ENCODE measurements around the gene ZDHHC18. TPM values are rescaled to one million over a fixed set of nuclear protein-coding genes. Genes with fewer than 3 reads are reported as not detected.
A peak's percentile ranks its signal among the peaks of the same experiment; 100 is the strongest.

The ZDHHC18 gene
- total RNA-seq, 2 experiments from 2014 or later, result 60.2 to 63.5 TPM

- no peak for DNase-seq
- H3K36me3 Mint-ChIP-seq, result peaks cover 67% of the 10 kb centered on the region
- H3K9me3 Mint-ChIP-seq, result no peaks in the 10 kb centered on the region
- no peak overlapping the region for H3K27ac Mint-ChIP-seq
- intact Hi-C loops (cut with micrococcal nuclease), result no loop called here
- CTCF ChIA-PET, result no interaction called here
- no peak overlapping the region for H3K4me3 Mint-ChIP-seq
- peaks cover 5% of the 10 kb centered on the region for H3K4me1 Mint-ChIP-seq (ENCODE audit: low read depth)
- POLR2A ChIA-PET, result no interaction called here
- no peaks in the 10 kb centered on the region for H3K27me3 Mint-ChIP-seq
Measured at GRCh38 chr1:26852701-26853100, 26.2 kb downstream of the ZDHHC18 start.

GRCh38 chr1:26853156-26853555 is 26.7 kb downstream of the ZDHHC18 start:
- H3K36me3 Mint-ChIP-seq, result peaks cover 64% of the 10 kb centered on the region
- ChIA-PET POLR2A (no interaction called here), CTCF (no interaction called here)
- H3K27me3 Mint-ChIP-seq, result no peaks in the 10 kb centered on the region
- H3K27ac Mint-ChIP-seq, result no peak overlapping the region
- DNase-seq, result peak; percentile 82
- intact Hi-C loops (cut with micrococcal nuclease), result no loop called here
- H3K9me3 Mint-ChIP-seq, result no peaks in the 10 kb centered on the region
- H3K4me3 Mint-ChIP-seq, result no peak overlapping the region
- peaks cover 3% of the 10 kb centered on the region for H3K4me1 Mint-ChIP-seq (ENCODE audit: low read depth)

GRCh38 chr1:26853600-26853999 is 27.1 kb downstream of the ZDHHC18 start:
- no peak for DNase-seq
- ChIA-PET CTCF (no interaction called here), POLR2A (no interaction called here)
- no peak overlapping the region for H3K27ac Mint-ChIP-seq
- H3K27me3 Mint-ChIP-seq, result no peaks in the 10 kb centered on the region
- peaks cover 3% of the 10 kb centered on the region for H3K4me1 Mint-ChIP-seq (ENCODE audit: low read depth)
- no peak overlapping the region for H3K4me3 Mint-ChIP-seq
- intact Hi-C loops (cut with micrococcal nuclease), result no loop called here
- H3K9me3 Mint-ChIP-seq, result no peaks in the 10 kb centered on the region
- peaks cover 60% of the 10 kb centered on the region for H3K36me3 Mint-ChIP-seq

- no peak overlapping the region for H3K27ac Mint-ChIP-seq
- DNase-seq, result no peak
- H3K4me1 Mint-ChIP-seq (ENCODE audit: low read depth), result peaks cover 3% of the 10 kb centered on the region
- no peaks in the 10 kb centered on the region for H3K9me3 Mint-ChIP-seq
- ChIA-PET CTCF (interaction anchor here (0.9 kb wide), 1 partner anchor 16 kb away, joined by 3 read pairs; no protein-coding TSS in a partner anchor), POLR2A (interaction anchor here (1.1 to 2.2 kb wide), 2 partner anchors 10 to 16 kb away, joined by 5 read pairs; no protein-coding TSS in a partner anchor)
- H3K27me3 Mint-ChIP-seq, result no peaks in the 10 kb centered on the region
- intact Hi-C loops (cut with micrococcal nuclease), result no loop called here
- no peak overlapping the region for H3K4me3 Mint-ChIP-seq
- H3K36me3 Mint-ChIP-seq, result peaks cover 52% of the 10 kb centered on the region
Measured at GRCh38 chr1:26854906-26855305, 28.4 kb downstream of the ZDHHC18 start.

- intact Hi-C loops (cut with micrococcal nuclease), result no loop called here
- POLR2A ChIA-PET, result interaction anchor here (1.1 to 2.2 kb wide), 2 partner anchors 10 to 17 kb away, joined by 5 read pairs; no protein-coding TSS in a partner anchor
- Mint-ChIP-seq H3K27me3 (no peaks in the 10 kb centered on the region), H3K4me3 (no peak overlapping the region), H3K9me3 (no peaks in the 10 kb centered on the region), H3K27ac (no peak overlapping the region), H3K4me1 (ENCODE audit: low read depth) (peaks cover 3% of the 10 kb centered on the region), H3K36me3 (peaks cover 46% of the 10 kb centered on the region)
- DNase-seq, result no peak
- CTCF ChIA-PET, result no interaction called here
Measured at GRCh38 chr1:26855636-26856035, 29.1 kb downstream of the ZDHHC18 start.

- intact Hi-C loops (cut with micrococcal nuclease), result no loop called here
- no peaks in the 10 kb centered on the region for H3K9me3 Mint-ChIP-seq
- no peak for DNase-seq
- ChIA-PET POLR2A (interaction anchor here (1.1 to 2.2 kb wide), 2 partner anchors 9 to 17 kb away, joined by 5 read pairs; no protein-coding TSS in a partner anchor), CTCF (no interaction called here)
- peaks cover 3% of the 10 kb centered on the region for H3K4me1 Mint-ChIP-seq (ENCODE audit: low read depth)
- H3K27ac Mint-ChIP-seq, result no peak overlapping the region
- no peaks in the 10 kb centered on the region for H3K27me3 Mint-ChIP-seq
- no peak overlapping the region for H3K4me3 Mint-ChIP-seq
- H3K36me3 Mint-ChIP-seq, result peaks cover 41% of the 10 kb centered on the region
Measured at GRCh38 chr1:26856181-26856580, 29.7 kb downstream of the ZDHHC18 start.

GRCh38 chr1:26856604-26857469 is 30.3 kb downstream of the ZDHHC18 start:
- H3K27me3 Mint-ChIP-seq, result no peaks in the 10 kb centered on the region
- ChIA-PET POLR2A (interaction anchor here (0.5 to 2.2 kb wide), 3 partner anchors 18 to 475 kb away, joined by 3 to 5 read pairs (median 5); no protein-coding TSS in a partner anchor), CTCF (interaction anchor here (4.6 kb wide), 1 partner anchor 23 kb away, joined by 28 read pairs; no protein-coding TSS in a partner anchor)
- no peak overlapping the region for H3K27ac Mint-ChIP-seq
- no peaks in the 10 kb centered on the region for H3K9me3 Mint-ChIP-seq
- H3K4me3 Mint-ChIP-seq, result no peak overlapping the region
- no peak for DNase-seq
- peaks cover under 1% of the 10 kb centered on the region for H3K4me1 Mint-ChIP-seq (ENCODE audit: low read depth)
- intact Hi-C loops (cut with micrococcal nuclease), result no loop called here
- peaks cover 35% of the 10 kb centered on the region for H3K36me3 Mint-ChIP-seq

- ChIA-PET POLR2A (interaction anchor here (0.5 to 1.5 kb wide), 3 partner anchors 8 to 475 kb away, joined by 3 to 5 read pairs (median 4); no protein-coding TSS in a partner anchor), CTCF (interaction anchor here (4.6 kb wide), 1 partner anchor 22 kb away, joined by 28 read pairs; no protein-coding TSS in a partner anchor)
- Mint-ChIP-seq H3K27me3 (no peaks in the 10 kb centered on the region), H3K27ac (no peak overlapping the region), H3K36me3 (peaks cover 29% of the 10 kb centered on the region), H3K4me1 (ENCODE audit: low read depth) (peaks cover 8% of the 10 kb centered on the region), H3K4me3 (no peak overlapping the region), H3K9me3 (no peaks in the 10 kb centered on the region)
- no peak for DNase-seq
- intact Hi-C loops (cut with micrococcal nuclease), result no loop called here
Measured at GRCh38 chr1:26857473-26858060, 31.1 kb downstream of the ZDHHC18 start.

GRCh38 chr1:26858160-26858559 is 31.7 kb downstream of the ZDHHC18 start:
- CTCF ChIA-PET, result interaction anchor here (4.6 kb wide), 1 partner anchor 21 kb away, joined by 28 read pairs; no protein-coding TSS in a partner anchor
- intact Hi-C loops (cut with micrococcal nuclease), result no loop called here
- Mint-ChIP-seq H3K27me3 (no peaks in the 10 kb centered on the region), H3K9me3 (no peaks in the 10 kb centered on the region), H3K4me1 (ENCODE audit: low read depth) (peaks cover 14% of the 10 kb centered on the region), H3K4me3 (no peak overlapping the region), H3K36me3 (peaks cover 23% of the 10 kb centered on the region), H3K27ac (no peak overlapping the region)
- POLR2A ChIA-PET, result interaction anchor here (1.3 to 1.5 kb wide), 2 partner anchors 9 to 25 kb away, joined by 4 to 5 read pairs; no protein-coding TSS in a partner anchor
- DNase-seq, result no peak

- DNase-seq, result no peak
- CTCF ChIA-PET, result interaction anchor here (0.6 to 4.6 kb wide), 3 partner anchors 20 to 978 kb away, joined by 4 to 28 read pairs (median 4); no protein-coding TSS in a partner anchor
- Mint-ChIP-seq H3K4me3 (no peak overlapping the region), H3K36me3 (peaks cover 14% of the 10 kb centered on the region), H3K27ac (no peak overlapping the region), H3K4me1 (ENCODE audit: low read depth) (peaks cover 21% of the 10 kb centered on the region), H3K27me3 (no peaks in the 10 kb centered on the region), H3K9me3 (no peaks in the 10 kb centered on the region)
- intact Hi-C loops (cut with micrococcal nuclease), result no loop called here
- POLR2A ChIA-PET, result interaction anchor here (0.7 to 1.4 kb wide), 3 partner anchors 10 to 20 kb away, joined by 3 to 4 read pairs (median 3); no protein-coding TSS in a partner anchor
Measured at GRCh38 chr1:26858891-26859640, 32.6 kb downstream of the ZDHHC18 start.

GRCh38 chr1:26861286-26861701 is 34.8 kb downstream of the ZDHHC18 start:
- ChIA-PET CTCF (interaction anchor here (0.7 to 1.5 kb wide), 4 partner anchors 16 to 277 kb away, joined by 3 to 6 read pairs (median 3); partner anchors contain the start of gene ZDHHC18), POLR2A (no interaction called here)
- intact Hi-C loops (cut with micrococcal nuclease), result loop anchor here (10.0 kb wide), 1 partner anchor 166 kb away; the partner anchor contains the start of gene ARID1A
- Mint-ChIP-seq H3K27ac (peak overlapping the region; percentile 38), H3K27me3 (no peaks in the 10 kb centered on the region), H3K4me1 (ENCODE audit: low read depth) (peaks cover 29% of the 10 kb centered on the region), H3K36me3 (peaks cover 6% of the 10 kb centered on the region), H3K9me3 (no peaks in the 10 kb centered on the region), H3K4me3 (no peak overlapping the region)
- no peak for DNase-seq
